ENCODE data around the gene FAM149B1.
A peak's percentile ranks its signal among the peaks of the same experiment; 100 is the strongest.

Gene FAM149B1

DNA sequence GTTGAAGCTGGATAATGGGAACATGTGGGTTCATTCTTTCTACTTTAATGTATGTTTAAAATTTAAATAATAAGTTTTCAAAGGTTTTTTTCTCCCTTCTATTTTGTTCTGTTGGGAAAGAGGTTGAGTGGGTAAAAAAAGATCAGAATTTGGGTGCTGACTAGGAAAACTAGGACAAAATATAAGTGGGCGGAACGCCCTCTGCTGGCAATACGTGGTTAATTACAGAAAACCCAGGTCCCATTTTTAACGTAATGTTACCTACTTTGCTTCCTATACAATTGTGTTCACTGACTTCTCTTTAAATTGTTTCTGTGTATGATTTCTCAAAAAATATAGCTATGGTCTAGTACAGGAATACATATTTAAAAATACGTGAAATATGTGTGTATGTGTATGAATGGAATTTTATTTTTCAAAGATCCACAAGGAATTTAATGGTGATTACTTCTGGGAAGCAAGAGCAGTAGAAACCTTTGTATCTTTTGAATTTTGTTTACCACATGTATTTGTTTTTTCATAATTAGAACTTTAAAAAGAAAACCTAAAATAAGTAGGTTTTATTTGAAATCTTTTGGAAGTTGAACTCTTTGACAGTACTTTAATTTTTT lies 8.8 kb upstream of the FAM149B1 start:
- peak; percentile 50 for DNase-seq (ENCODE audit: low read depth)
- TF ChIP-seq CTCF (IDR thresholded peaks at IDR 0.05; ENCODE audit: insufficient read depth, low read depth, low read length, missing control alignments) = peak; percentile 76
- no peak overlapping the region for H3K4me3 ChIP-seq (ENCODE audit: low read length)

DNA sequence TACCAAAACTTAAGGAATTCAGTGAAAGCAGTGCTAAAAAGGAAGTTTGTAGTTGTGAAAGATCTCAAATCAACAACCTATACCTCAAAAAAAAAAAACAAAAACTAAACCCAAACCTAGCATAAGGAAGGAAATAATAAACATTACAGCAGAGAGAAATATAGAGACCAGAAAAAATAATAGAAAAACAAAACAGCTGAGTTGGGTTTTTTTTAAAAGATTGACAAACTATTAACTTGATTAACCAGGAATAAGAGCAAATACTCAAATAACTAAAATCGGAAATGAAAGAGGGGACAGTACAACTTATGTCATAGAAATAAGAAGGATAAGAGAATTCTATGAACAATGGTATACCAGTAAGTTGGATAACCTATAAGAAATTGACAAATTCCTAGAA lies 6.8 kb upstream of the FAM149B1 start:
- DNase-seq (ENCODE audit: low read depth) = no peak
- no peak for TF ChIP-seq CTCF (IDR thresholded peaks at IDR 0.05; ENCODE audit: insufficient read depth, low read depth, low read length, missing control alignments)
- no peak overlapping the region for H3K4me3 ChIP-seq (ENCODE audit: low read length)

DNA sequence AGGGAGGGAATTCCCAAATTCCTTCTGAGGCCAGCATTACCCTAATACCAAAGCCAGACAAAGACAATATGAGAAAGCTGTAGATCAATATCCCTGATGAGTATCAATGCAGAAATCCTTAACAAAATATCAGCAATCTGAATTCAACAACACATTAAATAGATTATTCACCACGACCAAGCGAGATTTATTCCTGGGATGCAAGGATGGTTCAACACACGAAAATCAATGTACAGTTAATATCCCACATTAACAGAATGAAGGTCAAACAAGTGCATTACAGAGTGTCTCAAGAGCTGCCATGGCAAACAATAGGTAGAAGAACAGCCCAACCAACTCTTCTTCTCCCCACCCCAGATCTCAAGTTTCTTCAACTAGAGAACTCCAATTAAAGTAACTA lies 6.3 kb upstream of the FAM149B1 start:
- TF ChIP-seq CTCF (IDR thresholded peaks at IDR 0.05; ENCODE audit: insufficient read depth, low read depth, low read length, missing control alignments) = no peak
- H3K4me3 ChIP-seq (ENCODE audit: low read length) = no peak overlapping the region
- no peak for DNase-seq (ENCODE audit: low read depth)

- H3K4me3 ChIP-seq (ENCODE audit: low read length) = no peak overlapping the region
- no peak for DNase-seq (ENCODE audit: low read depth)
- no peak for TF ChIP-seq CTCF (IDR thresholded peaks at IDR 0.05; ENCODE audit: insufficient read depth, low read depth, low read length, missing control alignments)
Measured at GRCh38 chr10:73163096-73163495, 4.8 kb upstream of the FAM149B1 start.

DNA sequence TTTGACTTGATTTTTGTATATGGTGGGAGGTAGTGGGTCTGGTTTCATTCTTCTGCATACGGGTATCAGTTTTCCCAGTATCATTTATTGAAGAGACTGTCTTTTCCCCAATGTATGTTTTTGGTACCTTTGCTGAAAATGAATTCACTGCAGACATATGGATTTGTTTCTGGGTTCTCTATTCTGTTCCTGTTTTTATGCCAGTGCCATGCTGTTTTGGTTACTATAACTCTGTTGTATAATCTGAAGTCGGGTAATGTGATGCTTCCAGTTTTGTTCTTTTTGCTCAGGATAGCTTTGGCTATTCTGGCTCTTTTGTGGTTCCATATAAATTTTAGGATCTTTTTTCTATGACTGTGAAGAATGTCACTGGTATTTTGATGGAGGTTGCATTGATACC lies 947 bp upstream of the FAM149B1 start:
- peak overlapping the region; percentile 100 for H3K4me3 ChIP-seq (ENCODE audit: low read length)
- no peak for DNase-seq (ENCODE audit: low read depth)
- no peak for TF ChIP-seq CTCF (IDR thresholded peaks at IDR 0.05; ENCODE audit: insufficient read depth, low read depth, low read length, missing control alignments)

DNA sequence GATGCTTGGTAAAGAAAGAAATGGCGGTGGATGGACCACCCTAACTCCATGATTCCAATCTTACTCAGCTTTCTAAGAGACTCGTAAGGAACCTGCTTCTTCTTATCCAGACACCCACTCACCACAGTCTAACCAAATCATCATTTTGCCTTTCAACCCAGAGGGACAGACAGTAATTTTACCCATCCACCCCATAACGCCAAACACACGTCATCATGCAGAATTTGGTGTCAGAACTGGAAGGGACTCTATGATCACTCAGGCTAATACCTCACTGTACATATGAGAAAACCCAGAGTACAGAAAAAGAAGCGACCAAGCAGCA lies 499 bp upstream of the FAM149B1 start:
- DNase-seq (ENCODE audit: low read depth) = no peak
- no peak for TF ChIP-seq CTCF (IDR thresholded peaks at IDR 0.05; ENCODE audit: insufficient read depth, low read depth, low read length, missing control alignments)
- peak overlapping the region; percentile 100 for H3K4me3 ChIP-seq (ENCODE audit: low read length)

GRCh38 chr10:73168465-73168803 lies 515 bp downstream of the FAM149B1 start:
- TF ChIP-seq CTCF (IDR thresholded peaks at IDR 0.05; ENCODE audit: insufficient read depth, low read depth, low read length, missing control alignments) = no peak
- DNase-seq (ENCODE audit: low read depth) = no peak
- peak overlapping the region; percentile 100 for H3K4me3 ChIP-seq (ENCODE audit: low read length)
